HepG2 (cell line): Measurements from ENCODE around the gene AUP1. TPM values are rescaled to one million over a fixed set of nuclear protein-coding genes. Genes with fewer than 3 reads are reported as not detected.
A peak's percentile ranks its signal among the peaks of the same experiment; 100 is the strongest.

Experiments used
- BCLAF1 ChIP-seq: fragments of 450-650 bp; IDR thresholded peaks from 2 replicates; pipeline ENCODE4 v1.6.1; 2017; ENCODE audit warnings: mild to moderate bottlenecking
- CEBPB ChIP-seq: IDR thresholded peaks from 2 replicates; pipeline ENCODE4 v1.6.1; 2011; ENCODE audit warnings: low read depth, low read length, improper control_type of control experiment, borderline replicate concordance
- CENPT ChIP-seq: sonication (generic); formaldehyde crosslinking; IDR thresholded peaks from 2 replicates; pipeline ENCODE4 v1.8.0; 2022; ENCODE audit warnings: low read depth, mild to moderate bottlenecking, moderate library complexity, missing genetic modification reagents
- GTF3A ChIP-seq: sonication (generic); formaldehyde crosslinking; conservative IDR thresholded peaks from 2 replicates; pipeline ENCODE4 v1.4.0; 2020; ENCODE audit warnings: mild to moderate bottlenecking, missing genetic modification reagents
- RFXAP ChIP-seq: sonication (generic); formaldehyde crosslinking; IDR thresholded peaks from 2 replicates; pipeline ENCODE4 v1.4.0; 2020; ENCODE audit warnings: missing genetic modification reagents, borderline replicate concordance
- SIX1 ChIP-seq: sonication (generic); formaldehyde crosslinking; IDR thresholded peaks from 2 replicates; pipeline ENCODE4 v1.4.0; 2020; ENCODE audit warnings: missing genetic modification reagents, borderline replicate concordance
- SPEN ChIP-seq: sonication (generic); formaldehyde crosslinking; IDR thresholded peaks from 2 replicates; pipeline ENCODE4 v1.5.1; 2020; ENCODE audit warnings: low read depth, mild to moderate bottlenecking, missing genetic modification reagents
- TCF7L2 ChIP-seq: IDR thresholded peaks from 2 replicates; pipeline ENCODE4 v1.6.1; 2011; ENCODE audit warnings: mild to moderate bottlenecking, low read depth, low read length, moderate library complexity
- ZFP37 ChIP-seq: sonication (generic); formaldehyde crosslinking; IDR thresholded peaks from 2 replicates; pipeline ENCODE4 v1.4.0; 2020; ENCODE audit warnings: missing genetic modification reagents, borderline replicate concordance
- ZFP62 ChIP-seq: sonication (generic); formaldehyde crosslinking; IDR thresholded peaks from 2 replicates; pipeline ENCODE4 v1.4.0; 2020; ENCODE audit warnings: missing genetic modification reagents
- ZNF225 ChIP-seq: sonication (generic); formaldehyde crosslinking; IDR thresholded peaks from 2 replicates; pipeline ENCODE4 v1.4.0; 2020; ENCODE audit warnings: mild to moderate bottlenecking, missing genetic modification reagents
- ZNF253 ChIP-seq: sonication (generic); formaldehyde crosslinking; IDR thresholded peaks from 2 replicates; pipeline ENCODE4 v1.8.0; 2022; ENCODE audit warnings: mild to moderate bottlenecking, missing genetic modification reagents, borderline replicate concordance
- ZNF646 ChIP-seq: sonication (generic); formaldehyde crosslinking; IDR thresholded peaks from 2 replicates; pipeline ENCODE4 v1.9.0; 2021; ENCODE audit warnings: mild to moderate bottlenecking, missing genetic modification reagents
- ZNF800 ChIP-seq: sonication (generic); formaldehyde crosslinking; IDR thresholded peaks from 2 replicates; pipeline ENCODE4 v1.4.0; 2020; ENCODE audit warnings: missing genetic modification reagents
- polyA plus RNA-seq, 8 experiments: library from polyadenylated mRNA; depleted of rRNA in 3 of 8; stranded (reverse) in 7 of 8; unstranded in 1 of 8; fragments of >200 nt; fragmentation: Illumina TruSeq in 4 of 8; extraction: Trizol in 4 of 8; gene quantifications; 2 replicates each; pipeline versions ENCODE4 v1.2.1 to v1.2.3, GENCODE V29; 2011 to 2016; ENCODE audit warnings: low read depth in 4 of 8, missing spikeins in 1 of 8, mixed read lengths in 1 of 8; ENCODE audit not compliant: insufficient read depth in 1 of 8
- total RNA-seq, 5 experiments: library from RNA; depleted of rRNA; stranded (reverse); fragments of >200 nt; fragmentation: Illumina TruSeq; extraction: Trizol; gene quantifications; 2 replicates each; pipeline ENCODE4 v1.2.3, GENCODE V29; 2016; ENCODE audit warnings: low read depth in 1 of 5
- TF ChIP-seq, protein P1 (sequence below): sonication (generic); formaldehyde crosslinking; IDR thresholded peaks from 2 replicates; pipeline ENCODE4 v1.8.1; 2023; ENCODE audit warnings: mild to moderate bottlenecking, missing genetic modification reagents, borderline replicate concordance
- TF ChIP-seq, protein P2 (sequence below): IDR thresholded peaks from 2 replicates; pipeline ENCODE4 v1.6.1; 2016; ENCODE audit warnings: mild to moderate bottlenecking, missing biosample characterization, missing genetic modification reagents

Gene AUP1
- total and polyA plus RNA-seq, 2 of the 13 experiments (the other 11 are each of a cell fraction or from before 2014, with no cell fraction given): 174 to 267 TPM

GRCh38 chr2:74529357-74530238, at the start of gene AUP1, which contains the start of gene HTRA2 (continued):
- TF ChIP-seq ZNF800 (CRISPR knock-in tag) (peak; percentile 81), SIX1 (CRISPR knock-in tag) (peak; percentile 62; the same call in 1 of the 2 replicates), ZNF253 (CRISPR knock-in tag) (no peak), RFXAP (no peak), ZFP37 (CRISPR knock-in tag) (no peak; the same call in 1 of the 2 replicates), ZNF225 (CRISPR knock-in tag) (no peak), ZNF646 (CRISPR knock-in tag) (no peak), GTF3A (no peak), CEBPB (no peak), TCF7L2 (no peak), SPEN (CRISPR knock-in tag) (peak; percentile 83), BCLAF1 (no peak), ZFP62 (CRISPR knock-in tag) (no peak), CENPT (CRISPR knock-in tag) (0 out of 2 replicates have a peak, but pooled peaks have one; percentile 70)
- TF ChIP-seq, protein P1, sequence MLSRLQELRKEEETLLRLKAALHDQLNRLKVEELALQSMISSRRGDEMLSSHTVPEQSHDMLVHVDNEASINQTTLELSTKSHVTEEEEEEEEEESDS (CRISPR knock-in tag): 0 out of 2 replicates have a peak, but pooled peaks have one; percentile 35
- TF ChIP-seq, protein P2, sequence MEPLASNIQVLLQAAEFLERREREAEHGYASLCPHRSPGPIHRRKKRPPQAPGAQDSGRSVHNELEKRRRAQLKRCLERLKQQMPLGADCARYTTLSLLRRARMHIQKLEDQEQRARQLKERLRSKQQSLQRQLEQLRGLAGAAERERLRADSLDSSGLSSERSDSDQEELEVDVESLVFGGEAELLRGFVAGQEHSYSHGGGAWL (CRISPR knock-in tag): peak; percentile 68; the same call in 1 of the 2 replicates
